Gastroesophageal sphincter (tissue), 3 donors: Measurements from ENCODE around the gene CDKAL1.

Experiments used
- EP300 ChIP-seq: sonication (generic); formaldehyde crosslinking; IDR thresholded peaks from one replicate; pipeline ENCODE4 v1.6.1; 2017; ENCODE audit warnings: antibody characterized with exemption, mild to moderate bottlenecking
- POLR2A ChIP-seq, 2 donors: fragments of 450-650 bp; IDR thresholded peaks; one replicate each; pipeline ENCODE4 v1.6.1; 2017; ENCODE audit warnings: antibody characterized with exemption in 2 of 2, mild to moderate bottlenecking in 2 of 2, moderate library complexity in 1 of 2
- POLR2AphosphoS5 ChIP-seq: sonication (generic); formaldehyde crosslinking; IDR thresholded peaks from one replicate; pipeline ENCODE4 v1.6.1; 2017; ENCODE audit warnings: antibody characterized with exemption
- TF ChIP-seq, protein P1 (sequence below), 4 experiments: fragments of 200-600 bp in 2 of 4; fragments of 450-650 bp in 2 of 4; sonication (generic) in 1 of 4; IDR thresholded peaks; one replicate each; pipeline ENCODE4 v1.5.1; 2017 to 2019; ENCODE audit warnings: antibody characterized with exemption in 4 of 4, mild to moderate bottlenecking in 2 of 4, moderate library complexity in 2 of 4

DNA sequence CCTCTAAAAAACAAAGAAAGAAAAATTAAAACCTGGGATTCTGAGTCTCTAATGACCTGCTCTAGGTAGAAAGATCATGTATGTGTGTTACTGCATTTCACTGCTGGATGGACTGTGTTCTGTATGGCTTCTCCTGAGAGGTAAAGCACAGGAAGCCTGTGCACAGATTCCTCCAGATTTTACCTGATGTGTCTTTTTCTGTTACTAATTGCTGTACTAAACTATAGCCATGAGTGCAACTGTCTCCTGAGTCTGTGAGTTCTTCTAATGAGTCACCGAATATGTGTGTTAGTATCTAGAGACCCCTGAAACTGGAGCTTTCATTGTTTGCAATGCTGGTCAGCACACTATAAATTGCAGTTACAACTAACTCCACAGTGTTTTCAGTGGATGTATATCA lies 270.8 kb downstream of the CDKAL1 start:
- no peak for TF ChIP-seq EP300
- TF ChIP-seq, protein P1, sequence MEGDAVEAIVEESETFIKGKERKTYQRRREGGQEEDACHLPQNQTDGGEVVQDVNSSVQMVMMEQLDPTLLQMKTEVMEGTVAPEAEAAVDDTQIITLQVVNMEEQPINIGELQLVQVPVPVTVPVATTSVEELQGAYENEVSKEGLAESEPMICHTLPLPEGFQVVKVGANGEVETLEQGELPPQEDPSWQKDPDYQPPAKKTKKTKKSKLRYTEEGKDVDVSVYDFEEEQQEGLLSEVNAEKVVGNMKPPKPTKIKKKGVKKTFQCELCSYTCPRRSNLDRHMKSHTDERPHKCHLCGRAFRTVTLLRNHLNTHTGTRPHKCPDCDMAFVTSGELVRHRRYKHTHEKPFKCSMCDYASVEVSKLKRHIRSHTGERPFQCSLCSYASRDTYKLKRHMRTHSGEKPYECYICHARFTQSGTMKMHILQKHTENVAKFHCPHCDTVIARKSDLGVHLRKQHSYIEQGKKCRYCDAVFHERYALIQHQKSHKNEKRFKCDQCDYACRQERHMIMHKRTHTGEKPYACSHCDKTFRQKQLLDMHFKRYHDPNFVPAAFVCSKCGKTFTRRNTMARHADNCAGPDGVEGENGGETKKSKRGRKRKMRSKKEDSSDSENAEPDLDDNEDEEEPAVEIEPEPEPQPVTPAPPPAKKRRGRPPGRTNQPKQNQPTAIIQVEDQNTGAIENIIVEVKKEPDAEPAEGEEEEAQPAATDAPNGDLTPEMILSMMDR (IDR thresholded peaks at IDR 0.05), result no peak
- no peak for TF ChIP-seq POLR2A (IDR thresholded peaks at IDR 0.05)
- no peak for TF ChIP-seq POLR2AphosphoS5
